Activated CD8-positive, alpha-beta memory T cell treated with anti-CD3 and anti-CD28 coated beads for 4 hours (primary cell): ENCODE data around the gene HOXC11.

Experiments used
- DNase-seq, 2 donors: peaks; one replicate each; pipeline ENCODE4 v3.0.0-alpha.2; 2020; ENCODE audit warnings: low read depth in 2 of 2

Gene HOXC11

DNA sequence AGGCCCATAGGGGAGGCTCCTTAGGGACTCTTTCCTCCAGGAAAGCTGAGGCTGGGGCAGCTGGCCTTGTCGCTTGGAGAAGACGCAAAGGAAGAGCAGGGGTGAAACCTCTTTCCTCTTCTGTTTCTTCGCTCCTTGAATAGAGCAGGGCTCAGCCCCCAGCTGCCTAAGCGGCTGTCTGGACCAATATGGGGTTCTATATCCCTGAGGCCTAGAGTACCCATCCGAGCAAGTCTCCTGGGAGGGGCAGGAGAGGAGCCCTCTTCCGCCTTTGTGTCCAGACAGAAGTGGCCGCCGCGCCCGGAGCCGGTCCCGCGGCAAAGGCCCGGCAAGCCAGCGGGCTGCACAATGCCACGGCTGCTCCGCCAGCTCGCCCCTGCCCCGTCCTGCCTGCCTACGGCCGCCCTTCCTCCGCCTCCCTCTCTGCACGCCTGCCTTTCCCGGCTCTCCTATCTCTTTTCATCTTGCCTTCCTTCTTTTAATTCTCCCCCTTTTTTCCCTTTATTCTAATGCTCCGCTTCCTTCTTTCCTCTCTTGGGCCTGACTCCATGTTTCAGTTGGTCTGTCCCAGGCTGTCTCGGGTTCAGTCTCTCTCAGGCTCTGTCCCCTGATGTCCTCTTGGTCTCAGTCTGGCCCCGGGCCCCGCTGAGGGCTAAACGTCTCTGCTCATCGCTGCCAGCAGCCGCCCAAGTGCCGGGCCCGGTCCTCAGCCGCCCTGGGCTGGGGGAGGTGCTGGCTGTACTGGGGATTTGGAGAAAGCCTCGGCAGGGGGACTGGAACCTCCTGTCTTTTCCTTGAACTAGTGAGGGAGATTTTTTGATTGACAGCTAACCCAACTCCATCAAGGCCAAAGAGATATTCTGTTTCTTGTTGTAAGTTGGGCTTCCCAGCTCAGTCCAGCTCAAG, 24.5 kb downstream of the HOXC11 start:
- DNase-seq: no peak

DNA sequence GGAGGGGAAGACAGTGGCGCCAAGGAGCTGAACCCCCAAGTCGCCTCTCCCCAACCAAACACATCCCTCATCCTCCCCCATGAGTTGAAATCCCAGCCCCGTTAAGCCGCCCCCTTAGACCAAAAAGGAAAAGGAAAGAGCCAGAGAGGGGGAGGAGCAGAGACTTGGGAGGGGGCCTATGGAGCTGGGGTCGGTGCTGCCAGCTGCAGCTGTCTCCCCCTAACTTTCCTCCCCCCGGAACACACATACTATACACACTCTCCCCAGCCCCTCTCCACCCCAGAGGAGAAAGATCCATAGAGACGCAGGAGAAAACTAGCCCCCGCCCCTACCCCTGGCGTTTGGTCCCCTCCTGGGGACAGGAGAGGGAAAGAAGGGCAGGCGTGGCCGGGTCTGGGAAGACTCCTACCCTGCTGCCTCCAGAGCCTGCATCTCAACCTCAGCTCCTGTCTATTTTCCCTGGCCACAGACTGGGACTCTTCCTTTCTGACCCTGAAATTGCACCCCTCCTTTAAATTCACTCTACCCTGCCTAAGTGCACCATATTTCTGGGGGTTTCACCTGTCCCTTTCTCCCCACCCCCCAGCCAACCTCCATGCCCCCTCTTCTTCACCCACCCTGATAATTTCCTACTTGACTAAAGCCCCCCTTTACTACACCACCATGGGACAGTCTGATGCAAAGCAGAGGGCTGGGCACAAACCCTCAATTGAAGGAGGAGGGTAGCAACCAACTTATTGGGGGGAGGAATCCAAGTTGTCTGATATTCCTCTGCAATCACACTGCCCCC, 25.4 kb downstream of the HOXC11 start:
- DNase-seq: no peak

DNA sequence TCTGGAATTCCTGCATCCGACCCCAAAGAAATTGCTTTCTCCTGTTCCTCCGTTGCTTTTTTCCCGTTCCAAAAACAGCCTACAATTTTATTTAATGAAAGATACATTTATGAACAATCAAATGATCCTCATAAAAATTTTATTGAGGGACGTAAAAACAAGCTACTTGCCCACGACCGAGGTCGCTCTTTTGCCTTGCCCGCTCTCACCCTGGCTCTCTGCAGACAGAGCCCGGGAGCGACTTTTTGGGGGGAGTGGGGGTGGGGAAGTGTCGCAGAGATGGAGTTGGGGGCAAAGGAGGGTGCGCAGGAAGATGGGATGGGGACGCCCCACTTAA, 25.9 kb downstream of the HOXC11 start:
- DNase-seq: no peak

GRCh38 chr12:53999559-54000115, 26.7 kb downstream of the HOXC11 start:
- no peak for DNase-seq

GRCh38 chr12:54000116-54001114, 27.5 kb downstream of the HOXC11 start, which contains the start of gene HOXC9:
Gene HOXC9 (plus strand): TSS chr12:54000161. CDS start chr12:54000189, 28 bp downstream.
- no peak for DNase-seq

GRCh38 chr12:54001283-54002187, 28.6 kb downstream of the HOXC11 start:
- no peak for DNase-seq

- no peak for DNase-seq
Observed at GRCh38 chr12:54002278-54002914, 29.5 kb downstream of the HOXC11 start.

DNA sequence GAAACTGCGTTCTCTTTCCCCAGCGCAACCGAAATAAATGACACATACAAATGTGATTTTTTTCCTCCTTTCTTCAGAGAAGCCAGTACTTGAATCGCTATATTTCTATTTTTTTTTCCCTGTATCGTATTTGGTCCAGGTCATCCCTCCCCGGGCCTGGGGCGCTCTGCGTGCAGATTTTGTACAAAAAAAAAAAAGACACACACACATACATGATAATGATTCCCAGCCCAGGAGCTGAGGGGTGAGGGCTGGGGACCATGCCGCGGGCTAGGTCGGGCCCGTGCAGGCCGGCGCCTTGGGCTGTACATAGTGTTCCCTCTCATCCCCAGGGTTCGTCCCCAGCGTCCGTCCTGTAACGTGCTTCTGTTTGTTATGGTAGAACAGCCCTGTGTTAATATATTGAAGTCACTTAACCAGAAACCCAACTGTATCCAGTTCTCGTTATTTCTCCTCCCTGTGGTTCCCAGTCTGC, 30.0 kb downstream of the HOXC11 start:
- no peak for DNase-seq

- DNase-seq: no peak
Observed at GRCh38 chr12:54003625-54004024, 30.7 kb downstream of the HOXC11 start.

GRCh38 chr12:54004063-54004840, 31.3 kb downstream of the HOXC11 start:
- DNase-seq: no peak

GRCh38 chr12:54004841-54005530, 32.1 kb downstream of the HOXC11 start:
- no peak for DNase-seq

GRCh38 chr12:54005531-54005852, 32.6 kb downstream of the HOXC11 start:
- no peak for DNase-seq

- peak; percentile 64 to 67 for DNase-seq
Observed at GRCh38 chr12:54005853-54006558, 33.1 kb downstream of the HOXC11 start.

- DNase-seq: no peak
Observed at GRCh38 chr12:54006559-54007220, 33.8 kb downstream of the HOXC11 start.

DNA sequence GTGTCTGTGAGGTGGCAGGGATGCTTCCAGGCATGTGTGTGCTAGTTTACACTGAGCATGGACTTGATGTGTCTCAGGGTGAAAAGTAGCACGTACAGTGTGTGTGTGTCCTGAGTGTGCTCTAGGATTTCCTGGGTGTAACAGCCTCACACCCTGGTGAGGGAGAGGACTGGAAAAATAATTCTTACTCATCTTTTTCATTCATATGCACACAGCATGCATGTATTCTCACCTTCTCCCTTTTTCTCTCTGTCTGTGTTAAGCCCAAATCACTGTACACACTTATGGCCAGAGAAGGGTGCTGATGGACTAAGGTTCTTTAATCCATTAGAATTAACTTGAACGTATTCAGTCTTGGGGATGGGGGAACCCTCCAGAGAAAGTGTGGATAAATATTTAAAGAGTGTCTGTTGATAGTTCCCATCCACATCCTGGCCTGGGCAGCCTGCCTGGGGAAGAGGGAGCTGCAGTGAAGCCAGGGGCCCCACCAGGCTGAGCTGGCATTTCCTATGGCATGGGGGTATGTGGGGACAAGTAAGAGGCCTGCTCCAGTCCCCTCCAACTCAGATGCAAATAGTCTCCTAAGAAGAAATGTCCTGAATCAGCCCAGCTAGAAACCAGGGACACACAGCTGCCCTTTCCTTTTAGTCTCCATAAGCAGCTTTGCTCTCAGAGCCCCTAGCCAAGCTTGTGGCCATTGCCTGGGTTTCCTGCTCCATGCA, 34.8 kb downstream of the HOXC11 start:
- DNase-seq: no peak

DNA sequence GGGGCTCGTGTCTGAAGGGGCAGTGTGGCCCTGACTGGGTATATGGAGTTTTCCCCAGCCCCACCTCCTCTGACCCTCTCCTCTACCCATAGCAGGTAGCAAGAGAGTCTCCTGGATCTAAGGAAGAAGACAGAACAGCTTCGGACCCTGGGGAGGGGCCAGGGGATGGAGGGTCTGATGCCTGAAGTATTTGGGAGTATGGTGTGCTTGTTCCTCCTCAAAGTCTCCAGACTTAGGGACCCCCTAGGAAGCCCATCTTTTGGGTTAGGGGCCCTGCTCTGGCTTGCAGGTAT, 35.3 kb downstream of the HOXC11 start:
- DNase-seq: no peak
